GM21528 (cell line): ENCODE data around the gene CRMP1.

Experiments used
- ATAC-seq: cut with Tn5 transposase; IDR thresholded peaks from one replicate; pipeline ENCODE4 v1.9.1; 2021; ENCODE audit warnings: mild to moderate bottlenecking, moderate library complexity; ENCODE audit not compliant: unreplicated experiment, low FRiP score

Gene CRMP1

GRCh38 chr4:5801696-5802095, 91.2 kb downstream of the CRMP1 start:
- ATAC-seq = no peak

GRCh38 chr4:5800496-5800895, 92.4 kb downstream of the CRMP1 start:
- ATAC-seq = no peak

- ATAC-seq = no peak
These were observed 93.5 kb downstream of the CRMP1 start for GRCh38 chr4:5799406-5799805.

- no peak for ATAC-seq
These were observed 93.9 kb downstream of the CRMP1 start for GRCh38 chr4:5798946-5799345.

- ATAC-seq = no peak
These were observed 94.4 kb downstream of the CRMP1 start for GRCh38 chr4:5798462-5798861.

- no peak for ATAC-seq
These were observed 95.0 kb downstream of the CRMP1 start for GRCh38 chr4:5797866-5798265.

GRCh38 chr4:5796976-5797375, 95.9 kb downstream of the CRMP1 start:
- no peak for ATAC-seq

- ATAC-seq = no peak
These were observed 97.3 kb downstream of the CRMP1 start for GRCh38 chr4:5795580-5795979.

GRCh38 chr4:5793514-5793913, 99.4 kb downstream of the CRMP1 start:
- no peak for ATAC-seq

- ATAC-seq = no peak
These were observed 101.2 kb downstream of the CRMP1 start for GRCh38 chr4:5791654-5792053.

- no peak for ATAC-seq
These were observed 102.4 kb downstream of the CRMP1 start for GRCh38 chr4:5790546-5790857.

- ATAC-seq = no peak
These were observed 103.7 kb downstream of the CRMP1 start for GRCh38 chr4:5789141-5789540.

- no peak for ATAC-seq
These were observed 104.7 kb downstream of the CRMP1 start for GRCh38 chr4:5788144-5788543.

- ATAC-seq = no peak
These were observed 105.6 kb downstream of the CRMP1 start for GRCh38 chr4:5787311-5787710.

GRCh38 chr4:5785806-5786680, 106.8 kb downstream of the CRMP1 start:
- ATAC-seq = no peak

GRCh38 chr4:5784960-5785611, 107.8 kb downstream of the CRMP1 start:
- no peak for ATAC-seq

GRCh38 chr4:5784021-5784420, 108.9 kb downstream of the CRMP1 start:
- no peak for ATAC-seq

- no peak for ATAC-seq
These were observed 109.4 kb downstream of the CRMP1 start for GRCh38 chr4:5783486-5783885.

GRCh38 chr4:5782829-5783476, 109.9 kb downstream of the CRMP1 start:
- no peak for ATAC-seq

- ATAC-seq = no peak
These were observed 111.2 kb downstream of the CRMP1 start for GRCh38 chr4:5781691-5782090.

GRCh38 chr4:5780831-5781480, 111.9 kb downstream of the CRMP1 start:
- ATAC-seq = no peak
